Activated CD4-positive, alpha-beta T cell treated with anti-CD3 and anti-CD28 coated beads for 36 hours (primary cell): ENCODE data around the gene KRT72. TPM values are rescaled to one million over a fixed set of nuclear protein-coding genes. Genes with fewer than 3 reads are reported as not detected.

Experiments
- ATAC-seq: fragments of 200-7000 bp; cut with Tn5 transposase; one replicate; pipeline ENCODE4 v1.10.0; 2021; ENCODE audit warnings: mild to moderate bottlenecking, moderate library complexity
- CTCF ChIA-PET: fragments of 350-600 bp; sonication (Branson Sonifier 250); formaldehyde crosslinking; loops from one replicate; lab custom pipeline; 2021; ENCODE audit warnings: antibody characterized with exemption; lab: Charles Lee
- POLR2A ChIA-PET: fragments of 350-600 bp; sonication (Branson Sonifier 250); formaldehyde crosslinking; loops from one replicate; lab custom pipeline; 2021; ENCODE audit warnings: antibody characterized with exemption, inconsistent platforms; lab: Charles Lee
- DNase-seq: peaks from one replicate; pipeline ENCODE4 v3.0.0-alpha.2; 2020
- H3K27ac Mint-ChIP-seq: one replicate; pipeline ENCODE4 v1.8.0; 2021; ENCODE audit warnings: mixed read lengths
- H3K27me3 Mint-ChIP-seq: one replicate; pipeline ENCODE4 v1.8.0; 2021; ENCODE audit warnings: mixed read lengths
- H3K36me3 Mint-ChIP-seq: one replicate; pipeline ENCODE4 v1.8.0; 2021; ENCODE audit warnings: low read depth, mixed read lengths
- H3K4me1 Mint-ChIP-seq: one replicate; pipeline ENCODE4 v1.8.0; 2021; ENCODE audit warnings: mixed read lengths
- H3K4me3 Mint-ChIP-seq: one replicate; pipeline ENCODE4 v1.8.0; 2021; ENCODE audit warnings: mild to moderate bottlenecking, moderate library complexity, mixed read lengths
- H3K9me3 Mint-ChIP-seq: one replicate; pipeline ENCODE4 v1.8.0; 2021; ENCODE audit warnings: low read depth, mixed read lengths
- intact Hi-C, 2 experiments: fragments of 100-400 bp; cut with DNase I in 1 of 2; cut with micrococcal nuclease in 1 of 2; formaldehyde crosslinking; loops; one replicate each; pipeline versions ENCODE4 v1.14.2 to v1.15.1; 2022 to 2024; cut with DNase I, micrococcal nuclease
- total RNA-seq, 2 experiments: library from RNA; stranded (reverse); gene quantifications; one replicate each; pipeline ENCODE4 v1.2.3, GENCODE V29; 2021

The KRT72 gene
- total RNA-seq, 2 experiments from 2014 or later: 3.2 TPM

DNA sequence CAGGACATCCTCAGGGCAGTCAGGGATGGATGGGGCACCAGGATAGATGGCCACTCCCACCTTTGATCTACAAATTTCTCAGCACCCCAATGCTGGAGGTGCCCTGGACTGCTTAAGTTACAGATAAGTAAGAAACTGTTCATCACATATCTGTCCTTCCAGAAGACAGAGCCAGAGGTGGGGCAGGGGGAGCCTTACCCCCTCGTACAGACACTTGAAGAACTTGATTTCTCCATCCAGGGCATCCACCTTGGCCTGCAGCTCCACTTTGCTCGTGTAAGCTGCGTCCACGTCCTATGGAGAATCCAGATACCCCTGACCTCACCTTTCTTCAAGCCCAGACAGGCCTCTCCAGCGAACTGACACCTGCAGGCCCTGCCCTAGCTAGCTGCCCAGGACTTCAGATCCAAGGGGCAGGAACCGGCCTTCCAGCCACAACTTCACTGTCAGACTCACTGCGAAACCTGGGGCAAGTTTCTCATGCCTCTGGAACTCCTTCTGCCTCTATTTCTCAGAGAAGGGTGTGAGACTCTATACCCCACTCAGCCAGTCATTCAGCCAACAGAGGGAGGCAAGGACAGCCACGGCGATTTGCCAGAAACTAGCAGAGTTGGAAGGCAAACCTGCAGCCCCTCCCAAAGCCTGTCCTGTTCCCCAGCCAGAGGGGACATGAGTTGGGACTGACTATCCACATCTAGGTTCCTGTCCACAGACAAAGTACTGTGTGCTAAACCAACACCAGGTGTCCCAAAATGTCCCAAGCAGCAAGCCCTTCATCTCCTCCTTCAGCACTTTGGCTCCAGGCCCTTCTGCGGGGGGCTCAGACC lies 13.3 kb upstream of the KRT72 start:
- intact Hi-C loops: no loop called here
- DNase-seq: no peak
- ChIA-PET CTCF (interaction anchor here (0.6 kb wide), 1 partner anchor 252 kb away, joined by 3 read pairs; no protein-coding TSS in a partner anchor), POLR2A (no interaction called here)
- Mint-ChIP-seq H3K27ac (peak overlapping the region; percentile 90), H3K4me3 (no peak overlapping the region), H3K4me1 (peaks cover 87% of the 10 kb centered on the region), H3K36me3 (no peaks in the 10 kb centered on the region), H3K9me3 (no peaks in the 10 kb centered on the region), H3K27me3 (no peaks in the 10 kb centered on the region)
- ATAC-seq: peak; percentile 1

DNA sequence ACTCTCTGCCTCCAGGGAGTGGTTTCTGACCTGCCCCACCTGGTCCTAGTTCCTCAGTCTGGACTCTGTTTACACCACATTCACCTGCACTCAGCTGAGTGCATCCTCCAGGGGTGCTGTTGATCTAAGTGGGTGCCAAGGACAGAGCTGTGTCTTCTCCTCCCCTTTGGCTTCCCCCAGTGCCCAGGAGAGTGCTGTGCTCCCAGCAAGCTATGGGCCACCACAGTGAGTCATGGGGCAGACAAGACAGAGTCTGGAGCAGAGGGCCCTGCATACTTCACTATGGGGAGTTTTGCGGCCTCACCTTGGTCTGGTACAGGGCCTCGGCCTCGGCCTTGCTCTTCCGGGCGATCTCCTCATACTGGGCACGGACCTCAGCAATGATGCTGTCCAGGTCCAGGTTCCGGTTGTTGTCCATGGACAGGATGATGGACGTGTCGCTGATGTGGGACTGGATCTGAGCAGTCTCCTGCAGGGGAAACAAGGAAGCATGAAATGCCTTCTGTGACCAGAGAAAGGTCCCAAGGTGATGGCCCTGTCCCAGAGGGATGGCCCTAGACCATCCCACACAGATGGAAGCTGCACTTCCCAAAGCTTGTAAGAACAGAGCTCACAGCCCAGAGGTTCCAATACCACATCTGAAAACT lies 12.2 kb upstream of the KRT72 start:
- DNase-seq (peak; percentile 42), ATAC-seq (no peak)
- CTCF ChIA-PET: interaction anchor here (0.6 to 0.8 kb wide), 2 partner anchors 54 to 104 kb away, joined by 3 to 5 read pairs; no protein-coding TSS in a partner anchor
- intact Hi-C loops: no loop called here
- Mint-ChIP-seq H3K27ac (no peak overlapping the region), H3K4me1 (peaks cover 92% of the 10 kb centered on the region), H3K27me3 (no peaks in the 10 kb centered on the region), H3K36me3 (no peaks in the 10 kb centered on the region), H3K9me3 (no peaks in the 10 kb centered on the region), H3K4me3 (no peak overlapping the region)
- POLR2A ChIA-PET: no interaction called here

DNA sequence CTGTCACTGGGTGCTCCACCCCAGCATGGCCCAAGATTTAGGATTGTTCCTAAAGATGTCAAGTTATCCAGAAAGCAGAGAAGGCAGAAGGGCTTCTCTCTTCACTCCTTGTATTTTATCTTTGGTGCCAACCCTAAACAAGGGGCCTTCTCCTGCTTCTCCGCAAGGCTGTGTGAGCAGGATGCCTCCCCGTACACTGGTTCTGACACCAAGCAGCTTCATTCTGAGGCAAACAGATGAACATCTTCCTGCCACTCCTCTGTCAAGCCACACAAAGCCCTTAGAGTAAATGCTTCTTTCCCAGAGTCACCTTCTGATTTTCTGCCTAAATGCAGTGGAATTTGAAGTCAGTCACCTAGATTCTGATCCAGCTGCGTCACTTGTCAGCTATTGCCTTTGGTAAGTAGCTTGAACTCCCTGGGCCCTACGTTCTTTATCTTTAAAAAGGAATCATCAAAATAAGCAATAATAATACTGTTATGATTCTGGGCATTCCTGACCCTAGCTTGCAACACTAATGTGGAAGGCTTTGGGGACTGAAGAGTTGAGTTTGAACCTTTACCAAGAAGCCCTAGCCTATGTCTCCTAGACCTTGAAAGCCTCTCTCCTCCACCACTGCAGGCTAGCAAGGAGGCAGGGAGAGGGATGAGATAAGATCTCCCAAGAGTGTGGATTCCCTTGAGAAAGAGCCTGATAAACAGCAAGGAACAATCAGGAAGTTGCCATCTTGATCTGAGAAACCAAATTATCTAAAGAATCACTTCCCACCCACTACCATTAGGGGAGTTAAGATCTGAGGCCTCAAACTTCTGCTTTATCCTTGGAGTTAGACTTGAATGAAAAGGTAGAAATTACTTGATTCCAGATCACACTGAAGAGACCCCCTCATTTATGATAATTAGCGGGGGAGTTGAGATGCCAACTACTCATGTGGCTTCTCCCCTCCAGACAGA lies 11.4 kb upstream of the KRT72 start:
- ATAC-seq: no peak

DNA sequence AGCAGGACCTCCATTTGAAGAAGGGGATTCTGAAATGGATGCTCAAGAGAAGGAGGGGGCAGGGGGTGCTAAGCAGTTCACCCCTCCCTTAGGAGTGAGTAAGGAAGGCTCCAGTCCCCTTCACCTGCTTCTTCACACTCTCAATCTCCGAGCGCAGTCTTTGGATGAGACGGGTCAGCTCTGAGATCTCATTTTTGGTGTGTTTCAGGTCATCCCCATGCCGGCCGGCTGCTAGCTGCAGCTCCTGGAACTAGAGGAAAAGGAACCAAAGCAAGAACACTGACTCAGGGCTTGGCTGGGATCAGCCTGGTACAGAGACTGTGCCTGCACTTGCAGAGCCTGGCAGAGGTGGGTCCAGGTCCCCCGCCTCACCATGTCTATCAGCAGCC lies 9.8 kb upstream of the KRT72 start:
- ChIA-PET CTCF (interaction anchor here (1.4 to 1.7 kb wide), 2 partner anchors 9 to 269 kb away, joined by 4 to 5 read pairs; no protein-coding TSS in a partner anchor), POLR2A (no interaction called here)
- Mint-ChIP-seq H3K27ac (peak overlapping the region; percentile 64), H3K4me1 (peaks cover 94% of the 10 kb centered on the region), H3K4me3 (peak overlapping the region; percentile 48), H3K9me3 (no peaks in the 10 kb centered on the region), H3K27me3 (no peaks in the 10 kb centered on the region), H3K36me3 (no peaks in the 10 kb centered on the region)
- intact Hi-C loops: no loop called here
- ATAC-seq (no peak), DNase-seq (no peak)

More for the DNA sequence above, 11.4 kb upstream of the KRT72 start:
- Mint-ChIP-seq H3K9me3 (no peaks in the 10 kb centered on the region), H3K4me3 (no peak overlapping the region), H3K4me1 (peaks cover 97% of the 10 kb centered on the region), H3K36me3 (no peaks in the 10 kb centered on the region), H3K27ac (peak overlapping the region; percentile 37), H3K27me3 (no peaks in the 10 kb centered on the region)
- DNase-seq: no peak
- ChIA-PET POLR2A (no interaction called here), CTCF (interaction anchor here (0.7 to 1.4 kb wide), 3 partner anchors 54 to 565 kb away, joined by 4 to 5 read pairs (median 4); no protein-coding TSS in a partner anchor)
- intact Hi-C loops: no loop called here

DNA sequence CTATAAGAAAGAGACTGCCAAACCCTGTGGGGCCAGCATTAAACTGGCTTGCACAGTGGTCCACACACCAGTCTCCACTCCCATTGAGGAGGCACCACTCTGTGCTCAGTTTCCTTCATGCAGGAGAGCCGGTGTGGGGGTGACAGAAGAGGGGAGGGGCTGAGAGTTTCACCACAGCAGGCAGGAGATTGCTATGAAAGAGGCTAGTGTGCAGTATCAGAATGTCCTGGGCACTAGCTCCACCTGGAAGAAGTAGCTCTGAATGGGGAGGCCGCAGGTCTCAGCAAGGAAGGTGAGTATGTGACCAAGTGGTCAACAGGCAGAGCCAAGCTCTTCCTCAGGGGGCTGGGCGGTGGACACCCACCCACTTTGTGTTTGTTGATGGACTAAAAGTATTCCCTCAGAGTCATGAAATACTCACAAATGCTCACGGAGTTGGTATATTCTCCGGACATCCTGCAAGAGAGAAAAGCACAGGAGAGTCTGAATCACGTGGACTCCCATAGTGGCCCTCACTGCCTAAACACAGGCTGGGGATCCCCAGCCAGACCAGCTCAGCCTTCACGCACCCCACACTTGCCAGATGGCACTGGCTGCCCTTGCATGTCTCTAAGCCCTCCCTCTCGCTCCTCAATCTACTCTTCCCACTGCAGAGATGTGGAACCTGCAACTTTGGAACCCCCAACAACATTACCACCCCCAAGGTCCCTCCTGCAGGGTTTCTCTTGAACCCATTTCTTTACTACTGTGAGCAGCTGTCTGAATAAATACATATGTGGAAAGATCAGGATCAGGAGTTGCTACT lies 7.8 kb upstream of the KRT72 start:
- ChIA-PET CTCF (interaction anchor here (0.9 to 1.3 kb wide), 2 partner anchors 10 to 261 kb away, joined by 3 read pairs; no protein-coding TSS in a partner anchor), POLR2A (no interaction called here)
- H3K4me1 Mint-ChIP-seq: peaks cover 94% of the 10 kb centered on the region
- H3K4me3 Mint-ChIP-seq: no peak overlapping the region
- DNase-seq: no peak
- no peaks in the 10 kb centered on the region for H3K9me3 Mint-ChIP-seq
- intact Hi-C loops: no loop called here
- no peaks in the 10 kb centered on the region for H3K36me3 Mint-ChIP-seq
- no peak for ATAC-seq
- no peaks in the 10 kb centered on the region for H3K27me3 Mint-ChIP-seq
- H3K27ac Mint-ChIP-seq: no peak overlapping the region

DNA sequence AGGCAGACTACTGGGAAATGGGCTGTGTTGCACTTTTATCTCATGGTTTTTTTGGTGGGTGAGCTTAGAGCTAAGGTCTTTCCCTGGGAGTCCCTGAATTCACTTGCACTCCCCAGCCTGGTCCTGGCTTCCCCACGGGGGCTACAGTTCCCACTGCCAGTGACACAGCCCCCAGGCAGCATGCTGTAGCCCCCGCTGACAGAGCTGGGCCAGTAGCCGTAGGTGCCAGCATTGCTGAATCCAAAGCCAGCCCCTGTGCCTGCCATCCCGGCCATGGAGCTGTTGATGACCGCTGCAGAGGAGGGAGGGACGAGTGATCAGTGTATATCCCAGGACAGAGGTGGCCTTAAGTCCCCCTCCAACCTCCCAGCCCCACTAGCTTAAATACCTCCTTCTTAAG lies 6.9 kb upstream of the KRT72 start:
- Mint-ChIP-seq H3K9me3 (no peaks in the 10 kb centered on the region), H3K27me3 (no peaks in the 10 kb centered on the region), H3K4me3 (no peak overlapping the region), H3K36me3 (no peaks in the 10 kb centered on the region), H3K27ac (no peak overlapping the region), H3K4me1 (peaks cover 94% of the 10 kb centered on the region)
- ChIA-PET POLR2A (no interaction called here), CTCF (interaction anchor here (1.3 kb wide), 1 partner anchor 11 kb away, joined by 3 read pairs; no protein-coding TSS in a partner anchor)
- DNase-seq: no peak
- intact Hi-C loops: no loop called here
- no peak for ATAC-seq

DNA sequence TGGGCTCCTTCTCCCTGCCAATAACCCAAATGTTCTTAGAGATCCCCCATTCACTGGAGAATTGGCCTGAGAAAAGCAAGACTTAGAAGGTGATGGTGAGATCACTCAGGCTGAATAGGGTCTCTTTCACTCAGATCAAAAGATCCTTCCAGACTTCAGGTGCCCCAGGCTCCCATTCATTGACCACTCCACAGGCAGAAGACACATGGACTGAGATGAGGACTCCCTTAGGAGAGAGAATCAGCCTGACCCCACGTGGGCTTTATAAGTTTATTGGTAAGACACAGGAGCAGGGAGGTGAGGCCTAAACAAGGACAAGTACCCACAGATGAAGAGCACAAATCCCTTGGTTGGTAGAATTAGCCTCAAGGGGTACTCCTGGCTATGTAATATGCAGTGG lies 6.1 kb upstream of the KRT72 start:
- ATAC-seq (no peak), DNase-seq (no peak)
- POLR2A ChIA-PET: no interaction called here
- peaks cover 94% of the 10 kb centered on the region for H3K4me1 Mint-ChIP-seq
- peak overlapping the region; percentile 3 for H3K27ac Mint-ChIP-seq
- CTCF ChIA-PET: interaction anchor here (1.5 kb wide), 1 partner anchor 278 kb away, joined by 3 read pairs; no protein-coding TSS in a partner anchor
- intact Hi-C loops: no loop called here
- H3K27me3 Mint-ChIP-seq: no peaks in the 10 kb centered on the region
- H3K9me3 Mint-ChIP-seq: no peaks in the 10 kb centered on the region
- H3K4me3 Mint-ChIP-seq: no peak overlapping the region
- H3K36me3 Mint-ChIP-seq: no peaks in the 10 kb centered on the region

DNA sequence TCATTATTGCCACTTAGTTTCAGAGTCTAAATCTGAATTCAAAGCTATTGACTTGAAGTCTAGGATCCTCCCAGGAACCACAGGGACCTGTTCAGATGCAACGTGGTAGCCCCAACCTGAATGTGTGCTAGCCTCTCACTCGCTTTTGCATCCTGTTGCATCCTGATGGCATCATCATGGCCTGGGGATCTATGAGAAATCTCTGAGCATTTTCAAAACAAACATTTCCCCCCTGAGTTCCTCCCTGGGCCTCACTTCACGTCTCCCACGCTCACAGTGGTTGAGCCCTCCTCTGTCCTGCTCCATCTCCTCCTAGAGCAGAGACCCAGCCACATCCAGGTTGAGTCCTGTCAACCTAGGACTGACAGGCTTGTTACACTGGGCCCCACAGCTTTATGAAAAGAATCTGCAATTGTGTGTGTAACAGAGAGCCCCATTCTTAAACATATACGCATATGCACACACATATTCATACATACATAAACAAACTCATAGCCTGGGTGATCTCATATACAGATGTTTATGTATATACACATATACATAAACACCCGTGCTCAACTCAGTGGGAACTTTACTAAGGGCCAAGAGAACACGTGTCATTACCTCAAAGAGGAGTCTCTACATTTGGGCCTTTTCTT lies 5.4 kb upstream of the KRT72 start:
- ATAC-seq: no peak

DNA sequence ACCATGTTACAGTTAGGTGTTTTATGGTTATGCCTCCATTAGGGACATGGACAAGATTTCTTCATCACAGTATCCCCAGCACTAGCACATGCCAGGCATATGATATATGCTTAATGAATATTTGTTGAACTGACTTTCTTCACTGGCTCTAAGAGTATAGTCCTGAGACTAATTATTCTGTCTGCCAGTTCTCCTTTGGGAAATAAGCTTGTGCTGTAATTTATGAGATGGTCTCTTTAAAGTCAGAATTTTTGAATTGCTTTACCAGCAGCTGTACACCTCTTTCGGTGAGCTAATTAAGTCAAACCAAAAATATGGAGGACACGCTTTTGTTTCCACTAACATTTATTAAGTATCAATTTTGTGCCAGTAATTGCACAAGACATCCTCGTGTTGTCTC lies 4.8 kb upstream of the KRT72 start:
- ATAC-seq (no peak), DNase-seq (no peak)
- ChIA-PET CTCF (interaction anchor here (0.6 to 1.5 kb wide), 4 partner anchors 23 to 375 kb away, joined by 3 to 5 read pairs (median 4); no protein-coding TSS in a partner anchor), POLR2A (no interaction called here)
- intact Hi-C loops: no loop called here
- no peak overlapping the region for H3K4me3 Mint-ChIP-seq
- no peaks in the 10 kb centered on the region for H3K9me3 Mint-ChIP-seq
- H3K36me3 Mint-ChIP-seq: no peaks in the 10 kb centered on the region
- H3K4me1 Mint-ChIP-seq: peaks cover 89% of the 10 kb centered on the region
- H3K27ac Mint-ChIP-seq: peak overlapping the region; percentile 27
- H3K27me3 Mint-ChIP-seq: no peaks in the 10 kb centered on the region

More for the DNA sequence above, 5.4 kb upstream of the KRT72 start:
- Mint-ChIP-seq H3K4me3 (no peak overlapping the region), H3K36me3 (no peaks in the 10 kb centered on the region), H3K27ac (peak overlapping the region; percentile 64), H3K9me3 (no peaks in the 10 kb centered on the region), H3K4me1 (peaks cover 94% of the 10 kb centered on the region), H3K27me3 (no peaks in the 10 kb centered on the region)
- CTCF ChIA-PET: interaction anchor here (0.6 to 1.5 kb wide), 5 partner anchors 23 to 374 kb away, joined by 3 to 5 read pairs (median 3); no protein-coding TSS in a partner anchor
- POLR2A ChIA-PET: no interaction called here
- intact Hi-C loops: no loop called here
- DNase-seq: no peak

DNA sequence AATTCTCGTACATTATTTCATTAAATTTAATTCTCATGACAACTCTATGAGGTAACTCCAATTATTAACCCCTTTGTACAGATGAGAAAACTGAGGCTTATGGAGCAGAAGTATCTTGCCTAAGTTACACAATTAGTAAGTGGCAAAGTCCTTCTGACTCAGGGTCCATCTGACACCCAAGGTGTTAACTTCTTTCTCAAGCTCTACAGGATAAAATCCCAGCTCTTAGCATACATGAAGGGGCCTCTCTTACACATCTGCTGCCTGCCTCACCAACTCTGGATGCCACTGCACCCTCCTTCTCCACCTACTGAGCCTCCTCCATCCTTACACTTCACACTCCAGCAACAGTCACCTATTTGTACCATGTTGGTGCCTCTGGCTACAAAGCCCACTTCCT lies 4.3 kb upstream of the KRT72 start:
- no peaks in the 10 kb centered on the region for H3K27me3 Mint-ChIP-seq
- H3K9me3 Mint-ChIP-seq: no peaks in the 10 kb centered on the region
- DNase-seq: no peak
- peaks cover 84% of the 10 kb centered on the region for H3K4me1 Mint-ChIP-seq
- H3K4me3 Mint-ChIP-seq: no peak overlapping the region
- peak; percentile 20 for ATAC-seq
- intact Hi-C loops: no loop called here
- peak overlapping the region; percentile 27 for H3K27ac Mint-ChIP-seq
- ChIA-PET CTCF (interaction anchor here (1.0 to 1.3 kb wide), 2 partner anchors 22 to 375 kb away, joined by 4 to 5 read pairs; no protein-coding TSS in a partner anchor), POLR2A (no interaction called here)
- no peaks in the 10 kb centered on the region for H3K36me3 Mint-ChIP-seq
